BE2C (cell line): Measurements from ENCODE around the gene SMC2.

Source experiments
- DNase-seq: peaks from one replicate; pipeline ENCODE4 v3.0.0-alpha.2; 2020
- H3K27me3 ChIP-seq: fragments of 250-450 bp; sonication (Bioruptor Pico); 2 replicates; pipeline ENCODE4 v1.5.1; 2020; ENCODE audit warnings: mild to moderate bottlenecking
- H3K36me3 ChIP-seq: fragments of 250-450 bp; sonication (Bioruptor Pico); 2 replicates; pipeline ENCODE4 v1.5.1; 2020; ENCODE audit warnings: mild to moderate bottlenecking
- H3K4me1 ChIP-seq: fragments of 250-450 bp; sonication (Bioruptor Pico); 2 replicates; pipeline ENCODE4 v1.5.1; 2020
- H3K4me3 ChIP-seq: 2 replicates; pipeline ENCODE4 v1.5.1; 2011; ENCODE audit warnings: low read depth, low read length
- H3K9me3 ChIP-seq: fragments of 250-450 bp; sonication (Bioruptor Pico); 2 replicates; pipeline ENCODE4 v1.5.1; 2020
- TF ChIP-seq, protein P1 (sequence below): IDR thresholded peaks from 2 replicates; pipeline ENCODE4 v1.5.1; 2012; ENCODE audit warnings: mild to moderate bottlenecking, low read depth, low read length

SMC2 gene

DNA sequence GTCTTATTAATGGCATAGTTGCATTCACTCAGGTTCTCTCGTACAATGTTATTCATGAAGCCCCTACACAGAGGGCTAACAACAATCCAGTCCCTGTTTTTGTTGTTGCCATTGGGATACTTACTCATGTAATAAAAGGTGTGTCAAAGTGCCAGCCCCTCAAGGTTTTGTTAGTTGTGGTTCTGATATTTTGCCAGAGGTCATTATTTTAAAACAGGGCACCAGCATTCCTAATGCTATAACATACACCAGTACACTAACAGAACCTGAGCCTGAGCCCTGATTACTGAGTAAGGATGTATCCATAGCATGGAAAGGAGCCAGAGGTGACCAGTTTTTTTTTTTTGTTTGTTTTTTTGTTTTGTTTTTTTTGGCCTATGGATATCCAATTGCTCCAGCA lies 50.2 kb downstream of the SMC2 start:
- TF ChIP-seq, protein P1, sequence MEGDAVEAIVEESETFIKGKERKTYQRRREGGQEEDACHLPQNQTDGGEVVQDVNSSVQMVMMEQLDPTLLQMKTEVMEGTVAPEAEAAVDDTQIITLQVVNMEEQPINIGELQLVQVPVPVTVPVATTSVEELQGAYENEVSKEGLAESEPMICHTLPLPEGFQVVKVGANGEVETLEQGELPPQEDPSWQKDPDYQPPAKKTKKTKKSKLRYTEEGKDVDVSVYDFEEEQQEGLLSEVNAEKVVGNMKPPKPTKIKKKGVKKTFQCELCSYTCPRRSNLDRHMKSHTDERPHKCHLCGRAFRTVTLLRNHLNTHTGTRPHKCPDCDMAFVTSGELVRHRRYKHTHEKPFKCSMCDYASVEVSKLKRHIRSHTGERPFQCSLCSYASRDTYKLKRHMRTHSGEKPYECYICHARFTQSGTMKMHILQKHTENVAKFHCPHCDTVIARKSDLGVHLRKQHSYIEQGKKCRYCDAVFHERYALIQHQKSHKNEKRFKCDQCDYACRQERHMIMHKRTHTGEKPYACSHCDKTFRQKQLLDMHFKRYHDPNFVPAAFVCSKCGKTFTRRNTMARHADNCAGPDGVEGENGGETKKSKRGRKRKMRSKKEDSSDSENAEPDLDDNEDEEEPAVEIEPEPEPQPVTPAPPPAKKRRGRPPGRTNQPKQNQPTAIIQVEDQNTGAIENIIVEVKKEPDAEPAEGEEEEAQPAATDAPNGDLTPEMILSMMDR, result no peak
- Histone ChIP-seq H3K27me3 (no peaks in the 10 kb centered on the region), H3K9me3 (no peaks in the 10 kb centered on the region), H3K4me3 (no peak overlapping the region), H3K4me1 (no peaks in the 10 kb centered on the region), H3K36me3 (peaks cover 9% of the 10 kb centered on the region; the same call in 1 of the 2 replicates)
- DNase-seq, result no peak

DNA sequence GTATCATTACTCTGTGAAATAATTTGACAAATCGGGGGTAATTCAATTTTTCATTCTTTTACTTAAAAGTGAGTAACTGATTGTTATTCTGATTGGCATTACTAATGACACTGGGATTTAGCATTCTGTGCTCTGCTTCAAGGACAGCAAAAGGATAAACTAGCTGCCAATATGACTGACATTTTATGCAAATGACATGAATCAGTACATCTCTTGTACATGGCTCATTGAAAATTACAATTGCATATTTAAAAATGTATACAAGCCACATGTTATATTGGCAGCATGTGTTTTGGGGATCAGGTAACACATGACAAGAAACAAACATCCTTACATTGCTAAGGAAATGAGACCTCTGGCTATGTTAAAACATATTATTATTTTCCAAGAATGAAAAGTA lies 79.0 kb downstream of the SMC2 start:
- H3K9me3 ChIP-seq, result no peaks in the 10 kb centered on the region
- H3K4me1 ChIP-seq, result no peaks in the 10 kb centered on the region
- no peaks in the 10 kb centered on the region for H3K36me3 ChIP-seq
- TF ChIP-seq, protein P1, result no peak
- no peaks in the 10 kb centered on the region for H3K27me3 ChIP-seq
- no peak for DNase-seq
- no peak overlapping the region for H3K4me3 ChIP-seq

GRCh38 chr9:104177003-104177611 lies 83.0 kb downstream of the SMC2 start:
- Histone ChIP-seq H3K36me3 (no peaks in the 10 kb centered on the region), H3K9me3 (no peaks in the 10 kb centered on the region), H3K4me1 (no peaks in the 10 kb centered on the region), H3K4me3 (no peak overlapping the region), H3K27me3 (no peaks in the 10 kb centered on the region; the same call in 1 of the 2 replicates)
- DNase-seq, result no peak
- TF ChIP-seq, protein P1, result peak; percentile 35

- DNase-seq, result no peak
- no peaks in the 10 kb centered on the region for H3K4me1 ChIP-seq
- H3K27me3 ChIP-seq, result no peaks in the 10 kb centered on the region; the same call in 1 of the 2 replicates
- no peak overlapping the region for H3K4me3 ChIP-seq
- H3K36me3 ChIP-seq, result no peaks in the 10 kb centered on the region
- no peaks in the 10 kb centered on the region for H3K9me3 ChIP-seq
- TF ChIP-seq, protein P1, result no peak
Observed at GRCh38 chr9:104177676-104178075, 83.6 kb downstream of the SMC2 start.
